AML-193 (cell line): Measurements from ENCODE around the gene PLK3.
A peak's percentile ranks its signal among the peaks of the same experiment; 100 is the strongest.
"Not testable (repeated sequence)": the region's sequence is repeated elsewhere in the genome, so short reads cannot be mapped to it uniquely, and the experiment has no call there.

Experiments used
- DNase-seq, 2 experiments: peaks; one replicate each; lab custom pipeline; 2025; lab: John Stamatoyannopoulos, UW

PLK3 gene

GRCh38 chr1:44808938-44809917, 9.1 kb downstream of the PLK3 start:
- peak; percentile 90 to 91 for DNase-seq

DNA sequence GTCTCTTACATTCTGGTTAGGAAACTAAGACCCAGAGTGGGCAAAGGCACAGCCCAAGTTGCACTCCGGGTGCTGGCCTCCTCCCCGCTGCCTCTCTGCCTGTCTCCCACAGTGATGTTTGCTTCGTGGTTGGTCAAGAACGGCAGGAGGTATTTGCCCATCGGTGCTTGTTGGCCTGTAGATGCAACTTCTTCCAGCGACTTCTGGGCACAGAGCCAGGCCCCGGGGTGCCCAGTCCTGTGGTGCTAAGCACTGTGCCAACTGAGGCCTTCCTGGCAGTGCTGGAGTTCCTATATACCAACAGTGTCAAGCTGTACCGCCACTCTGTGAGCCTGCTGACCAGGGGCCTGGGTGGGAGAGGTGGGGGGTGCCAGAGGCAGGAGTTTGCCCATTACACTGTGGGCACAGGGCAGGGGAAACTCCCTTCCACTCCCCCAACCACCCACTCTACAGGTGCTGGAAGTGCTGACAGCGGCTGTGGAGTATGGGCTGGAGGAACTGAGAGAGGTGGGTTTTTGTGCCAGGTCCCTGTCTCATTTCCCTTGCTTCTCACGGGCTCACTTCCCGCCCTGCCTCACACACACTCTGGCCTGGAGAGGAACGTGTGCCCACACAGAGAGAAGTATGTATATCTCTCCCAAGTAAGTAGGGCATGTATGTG, 10.1 kb downstream of the PLK3 start:
- DNase-seq = peak; percentile 53 to 70

- not testable (repeated sequence) for DNase-seq
Measured at GRCh38 chr1:44810762-44811105, 10.6 kb downstream of the PLK3 start.

GRCh38 chr1:44811234-44811633, 11.1 kb downstream of the PLK3 start:
- DNase-seq = no peak

DNA sequence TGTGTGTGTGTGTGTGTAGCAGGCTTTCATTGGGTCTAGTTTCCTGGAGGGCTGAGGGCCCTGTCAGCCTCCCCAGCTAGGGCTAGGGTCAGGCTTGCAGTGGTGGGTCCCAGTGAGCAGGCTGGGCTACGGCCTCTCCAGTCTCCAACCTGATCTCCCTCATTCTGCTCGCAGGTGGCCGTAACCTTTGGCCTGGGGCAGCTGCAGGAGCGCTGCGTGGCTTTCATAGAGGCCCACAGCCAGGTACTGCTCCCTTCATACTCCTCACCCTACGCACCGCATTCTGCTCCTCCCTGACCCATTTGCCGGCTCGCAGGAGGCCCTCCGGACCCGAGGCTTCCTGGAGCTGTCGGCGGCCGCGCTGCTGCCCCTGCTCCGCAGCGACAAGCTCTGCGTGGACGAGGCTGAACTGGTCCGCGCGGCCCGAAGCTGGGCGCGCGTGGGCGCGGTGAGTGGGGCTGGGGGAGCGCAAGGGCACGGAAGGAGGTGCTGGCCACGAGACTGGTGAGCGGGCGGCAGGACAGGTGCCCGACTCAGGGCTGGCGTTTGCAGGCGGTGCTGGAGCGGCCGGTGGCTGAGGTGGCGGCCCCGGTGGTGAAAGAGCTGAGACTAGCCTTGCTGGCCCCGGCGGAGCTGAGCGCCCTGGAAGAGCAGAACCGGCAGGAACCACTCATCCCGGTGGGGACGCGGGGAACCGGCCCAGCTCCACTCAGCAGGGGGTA, 12.8 kb downstream of the PLK3 start:
- DNase-seq = no peak

DNA sequence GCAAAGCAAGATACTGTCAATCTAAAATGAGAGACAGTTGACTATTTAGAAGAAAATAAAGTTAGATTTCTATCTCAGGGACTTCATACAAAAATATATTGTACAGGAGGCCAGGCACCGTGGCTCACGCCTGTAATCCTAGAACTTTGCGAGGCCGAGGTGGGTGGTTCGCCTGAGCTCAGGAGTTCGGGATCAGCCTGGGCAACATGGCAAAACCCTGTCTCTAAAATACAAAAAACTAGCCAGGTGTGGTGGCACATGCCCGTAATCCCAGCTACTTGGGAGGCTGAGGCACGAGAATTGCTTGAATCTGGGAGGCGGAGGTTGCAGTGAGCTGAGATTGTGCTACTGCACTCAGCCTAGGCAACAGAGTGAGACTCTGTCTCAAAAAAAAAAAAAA, 15.7 kb downstream of the PLK3 start:
- not testable (repeated sequence) for DNase-seq

DNA sequence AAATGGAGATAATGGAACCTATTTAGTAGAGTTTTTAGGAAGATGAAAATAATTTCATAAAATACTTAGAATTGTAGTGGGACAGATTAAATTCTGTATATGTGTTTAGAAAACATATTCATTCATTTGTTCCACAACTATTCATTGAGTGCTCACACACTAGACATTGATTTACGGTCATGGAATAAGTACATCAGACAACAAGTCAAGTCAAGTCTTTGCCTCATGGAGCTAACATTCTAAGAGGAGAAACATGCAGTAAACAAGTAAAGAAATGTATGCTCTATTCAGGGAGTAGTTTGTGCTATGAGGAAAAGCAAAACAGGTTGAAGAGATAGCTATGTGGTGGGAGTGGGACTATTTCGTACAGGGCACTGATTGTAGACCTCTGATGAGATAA, 17.1 kb downstream of the PLK3 start:
- DNase-seq = no peak

GRCh38 chr1:44817771-44818495, 17.8 kb downstream of the PLK3 start:
- DNase-seq = no peak

- DNase-seq = no peak
Measured at GRCh38 chr1:44819196-44819607, 19.0 kb downstream of the PLK3 start.

DNA sequence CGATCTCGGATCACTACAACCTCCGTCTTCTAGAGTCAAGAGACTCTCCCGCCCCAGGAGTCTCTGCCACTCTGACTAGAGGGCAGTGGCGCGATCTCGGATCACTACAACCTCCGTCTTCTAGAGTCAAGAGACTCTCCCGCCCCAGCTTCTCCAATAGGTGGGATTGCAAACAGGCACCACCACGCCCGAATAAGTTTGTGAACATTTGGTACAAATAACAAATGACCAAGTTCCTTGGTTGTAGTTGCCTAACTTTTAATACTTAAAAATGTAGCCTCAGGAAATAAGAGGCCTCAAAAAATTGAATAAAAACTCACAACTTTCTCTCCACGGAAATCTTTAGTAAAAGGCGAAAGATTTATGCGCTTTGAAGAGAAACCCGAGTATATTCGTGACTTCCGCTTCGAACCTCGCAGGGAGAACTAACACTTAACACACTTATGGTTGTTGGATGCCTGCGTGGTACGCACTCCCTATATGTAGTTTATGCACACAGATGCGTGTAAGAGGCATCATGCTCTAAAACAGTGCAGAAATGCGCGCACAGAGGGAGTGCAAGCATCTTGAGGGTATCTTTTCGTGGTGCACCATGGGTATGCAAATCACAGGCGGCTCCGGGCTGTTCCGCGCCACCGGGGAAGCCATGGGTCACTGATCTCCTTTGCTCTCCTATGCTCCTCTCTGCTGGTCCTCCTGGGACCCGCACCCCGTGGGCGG, 19.6 kb downstream of the PLK3 start:
- DNase-seq = peak; percentile 90 to 93

DNA sequence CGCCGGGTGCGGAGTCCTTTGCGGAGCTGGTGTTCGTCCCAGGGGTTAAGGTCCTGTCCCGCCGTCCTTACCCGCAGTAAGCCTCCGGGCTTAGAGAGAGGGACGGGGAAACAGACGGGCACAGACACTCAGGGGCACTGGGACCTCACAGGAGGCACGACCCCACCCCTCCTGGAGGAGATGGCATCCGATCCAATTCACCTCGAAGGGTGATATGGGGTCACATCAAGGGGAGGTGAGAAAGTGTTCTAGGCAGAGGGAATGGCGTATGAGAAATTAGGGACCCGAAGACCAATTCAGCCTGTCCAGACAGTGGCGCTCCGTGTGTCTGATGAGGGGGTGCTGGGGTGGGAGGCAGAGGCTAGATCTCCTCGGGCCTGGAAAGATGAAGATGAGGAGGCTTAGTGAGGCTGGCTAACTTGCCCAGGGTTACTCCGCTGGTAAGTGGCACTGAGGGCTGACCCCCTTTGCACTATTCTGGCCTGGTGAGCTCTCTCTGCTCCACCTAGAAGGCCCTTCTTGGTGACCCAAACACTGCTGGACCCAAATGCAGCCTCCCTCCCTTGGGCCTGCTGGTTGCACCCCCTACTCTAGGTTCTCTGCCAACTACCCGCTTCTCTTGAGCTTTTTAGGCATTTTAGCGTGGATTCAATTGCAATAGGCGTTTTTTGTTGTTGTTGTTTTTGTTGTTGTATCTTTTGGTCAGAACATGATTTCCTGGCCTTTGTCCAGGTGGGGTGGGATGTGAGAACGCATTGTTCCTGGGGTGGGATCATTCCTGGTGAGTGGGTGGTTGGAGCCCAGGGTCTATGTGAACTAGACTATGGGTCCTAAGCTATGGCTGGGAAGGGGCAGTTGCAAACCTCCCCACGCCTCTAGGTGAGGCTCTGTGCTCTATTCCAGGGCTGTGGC, 20.4 kb downstream of the PLK3 start:
- no peak for DNase-seq

- no peak for DNase-seq
Measured at GRCh38 chr1:44821240-44821715, 21.1 kb downstream of the PLK3 start.

- no peak for DNase-seq
Measured at GRCh38 chr1:44822131-44822701, 22.0 kb downstream of the PLK3 start.

DNA sequence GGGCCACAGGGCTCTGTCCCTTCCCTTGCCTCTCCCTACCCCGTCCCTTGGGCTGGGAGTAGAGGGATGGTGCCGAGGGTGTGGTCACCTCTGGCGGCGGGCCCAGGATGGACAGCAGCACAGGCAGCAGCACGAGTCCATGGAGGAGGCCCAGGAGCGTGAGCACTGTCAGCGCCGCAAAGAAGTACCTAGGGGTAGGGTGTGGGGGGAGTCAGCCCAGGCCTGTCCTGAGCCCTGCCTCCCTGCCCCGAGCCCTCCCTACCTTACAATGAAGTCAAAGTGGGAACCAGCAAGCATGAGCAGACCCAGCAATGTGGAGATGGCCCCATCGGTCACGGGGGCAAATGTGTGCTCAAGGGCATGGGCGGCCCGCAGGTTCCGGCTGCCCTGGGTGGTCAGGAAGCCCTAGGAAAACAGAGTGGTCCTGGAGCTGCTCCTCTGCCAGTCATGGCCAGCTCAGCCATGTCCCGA, 22.8 kb downstream of the PLK3 start:
- DNase-seq = no peak

GRCh38 chr1:44824392-44824791, 24.2 kb downstream of the PLK3 start:
- not testable (repeated sequence) for DNase-seq

GRCh38 chr1:44826375-44827196, 26.4 kb downstream of the PLK3 start:
- peak; percentile 20 to 28 for DNase-seq

- DNase-seq = no peak
Measured at GRCh38 chr1:44827197-44828002, 27.2 kb downstream of the PLK3 start.
